CD4-positive, CD25-positive, alpha-beta regulatory T cell (primary cell): ENCODE measurements around the gene TUT4. TPM values are rescaled to one million over a fixed set of nuclear protein-coding genes. Genes with fewer than 3 reads are reported as not detected.

Source experiments
- ATAC-seq, 2 donors: fragments of 150-1000 bp; cut with Tn5 transposase; one replicate each; pipeline ENCODE4 v1.10.0; 2021; ENCODE audit warnings: low read depth in 2 of 2, moderate number of reproducible peaks in 2 of 2, moderate library complexity in 1 of 2
- DNase-seq, 3 donors: peaks; one replicate each; pipeline versions ENCODE4 v3.0.0 to v3.0.0-alpha.2; 2012 to 2022; ENCODE audit warnings: mixed read lengths in 1 of 3
- H3K27ac ChIP-seq: one replicate; pipeline ENCODE4 v1.7.0; 2013; ENCODE audit warnings: mild to moderate bottlenecking, low read length; ENCODE audit not compliant: insufficient read depth, poor library complexity, severe bottlenecking
- H3K27me3 ChIP-seq: one replicate; pipeline ENCODE4 v1.7.0; 2013; ENCODE audit warnings: low read length; ENCODE audit not compliant: control insufficient read depth, insufficient read depth
- H3K36me3 ChIP-seq: one replicate; pipeline ENCODE4 v1.7.0; 2013; ENCODE audit warnings: mild to moderate bottlenecking, low read length, moderate library complexity; ENCODE audit not compliant: control insufficient read depth, insufficient read depth
- H3K4me1 ChIP-seq: 2 replicates; pipeline ENCODE4 v1.7.0; 2013; ENCODE audit warnings: mild to moderate bottlenecking, low read length; ENCODE audit not compliant: insufficient read depth, control insufficient read depth, poor library complexity, severe bottlenecking
- H3K4me3 ChIP-seq: one replicate; pipeline ENCODE4 v1.7.0; 2013; ENCODE audit warnings: low read depth, mild to moderate bottlenecking, low read length, moderate library complexity
- H3K9me3 ChIP-seq, 2 experiments: 1 replicate in 1 of 2; 2 replicates in 1 of 2; pipeline ENCODE4 v1.7.0; 2013; ENCODE audit warnings: low read length in 2 of 2, mild to moderate bottlenecking in 1 of 2, moderate library complexity in 1 of 2; ENCODE audit not compliant: control insufficient read depth in 2 of 2
- H3K27ac Mint-ChIP-seq, 3 donors: one replicate each; pipeline ENCODE4 v1.8.0; 2020 to 2022; ENCODE audit warnings: mild to moderate bottlenecking in 3 of 3, mixed read lengths in 3 of 3, moderate library complexity in 2 of 3
- H3K27me3 Mint-ChIP-seq: one replicate; pipeline ENCODE4 v1.8.0; 2022; ENCODE audit warnings: mild to moderate bottlenecking, mixed read lengths
- H3K36me3 Mint-ChIP-seq: one replicate; pipeline ENCODE4 v1.8.0; 2020; ENCODE audit warnings: mixed read lengths
- H3K4me1 Mint-ChIP-seq, 4 donors: one replicate each; pipeline ENCODE4 v1.8.0; 2020 to 2022; ENCODE audit warnings: mixed read lengths in 4 of 4, mild to moderate bottlenecking in 1 of 4
- H3K4me3 Mint-ChIP-seq, 4 donors: one replicate each; pipeline ENCODE4 v1.8.0; 2020 to 2022; ENCODE audit warnings: mild to moderate bottlenecking in 4 of 4, mixed read lengths in 4 of 4, moderate library complexity in 3 of 4
- H3K9me3 Mint-ChIP-seq, 7 donors: one replicate each; pipeline ENCODE4 v1.8.0; 2020 to 2022; ENCODE audit warnings: mixed read lengths in 7 of 7, mild to moderate bottlenecking in 3 of 7, moderate library complexity in 2 of 7
- polyA plus RNA-seq, 4 donors: library from polyadenylated mRNA; unstranded; fragments of 300-500 nt; fragmentation: Illumina TruSeq; gene quantifications; one replicate each; pipeline ENCODE4 v1.2.3, GENCODE V29; 2021
- total RNA-seq: library from RNA; stranded (reverse); gene quantifications from one replicate; pipeline ENCODE4 v1.2.3, GENCODE V29; 2022

Gene TUT4
- total and polyA plus RNA-seq, 5 donors from 2014 or later, result 24.9 to 120 (median 31.5) TPM

GRCh38 chr1:52597912-52598311 lies 45.0 kb upstream of the TUT4 start:
- Histone ChIP-seq H3K27ac (no peak overlapping the region), H3K27me3 (no peaks in the 10 kb centered on the region), H3K9me3 (no peaks in the 10 kb centered on the region), H3K4me3 (no peak overlapping the region), H3K36me3 (no peaks in the 10 kb centered on the region), H3K4me1 (peaks cover 13% of the 10 kb centered on the region)
- Mint-ChIP-seq H3K9me3 (peaks cover 0 to 3% (median 0%) of the 10 kb centered on the region in 7 donors), H3K36me3 (peaks cover 2% of the 10 kb centered on the region), H3K4me1 (peaks cover 6 to 22% (median 10%) of the 10 kb centered on the region in 4 donors), H3K27me3 (no peaks in the 10 kb centered on the region), H3K4me3 (peak overlapping the region in 1 of 4 donors; percentile 12), H3K27ac (no peak overlapping the region)
- ATAC-seq (no peak), DNase-seq (no peak)

GRCh38 chr1:52595061-52595460 lies 42.2 kb upstream of the TUT4 start:
- Histone ChIP-seq H3K4me3 (no peak overlapping the region), H3K4me1 (no peaks in the 10 kb centered on the region), H3K27ac (no peak overlapping the region), H3K27me3 (no peaks in the 10 kb centered on the region), H3K36me3 (no peaks in the 10 kb centered on the region), H3K9me3 (no peaks in the 10 kb centered on the region)
- Mint-ChIP-seq H3K4me1 (peaks cover 0 to 5% (median 2%) of the 10 kb centered on the region in 4 donors), H3K27ac (peak overlapping the region in 1 of 3 donors; percentile 9), H3K36me3 (peaks cover 2% of the 10 kb centered on the region), H3K4me3 (no peak overlapping the region), H3K9me3 (peaks cover 0 to 3% (median 0%) of the 10 kb centered on the region in 7 donors), H3K27me3 (no peaks in the 10 kb centered on the region)
- DNase-seq, result no peak
- ATAC-seq, result no peak

GRCh38 chr1:52593495-52593894 lies 40.6 kb upstream of the TUT4 start:
- Histone ChIP-seq H3K9me3 (no peaks in the 10 kb centered on the region), H3K4me3 (no peak overlapping the region), H3K27me3 (no peaks in the 10 kb centered on the region), H3K36me3 (no peaks in the 10 kb centered on the region), H3K27ac (no peak overlapping the region), H3K4me1 (no peaks in the 10 kb centered on the region)
- Mint-ChIP-seq H3K4me3 (no peak overlapping the region), H3K4me1 (no peaks in the 10 kb centered on the region), H3K9me3 (peaks cover 0 to 3% (median 0%) of the 10 kb centered on the region in 7 donors), H3K27me3 (peaks cover 5% of the 10 kb centered on the region), H3K36me3 (no peaks in the 10 kb centered on the region), H3K27ac (no peak overlapping the region)
- DNase-seq, result no peak
- no peak for ATAC-seq

- Mint-ChIP-seq H3K9me3 (peaks cover 0 to 3% (median 0%) of the 10 kb centered on the region in 7 donors), H3K4me1 (no peaks in the 10 kb centered on the region), H3K4me3 (no peak overlapping the region), H3K27ac (no peak overlapping the region), H3K27me3 (peaks cover 7% of the 10 kb centered on the region), H3K36me3 (no peaks in the 10 kb centered on the region)
- no peak overlapping the region for H3K4me3 ChIP-seq
- H3K9me3 ChIP-seq, result no peaks in the 10 kb centered on the region
- no peaks in the 10 kb centered on the region for H3K36me3 ChIP-seq
- H3K4me1 ChIP-seq, result no peaks in the 10 kb centered on the region
- H3K27ac ChIP-seq, result no peak overlapping the region
- no peak for DNase-seq
- no peaks in the 10 kb centered on the region for H3K27me3 ChIP-seq
- ATAC-seq, result no peak
These were observed 39.9 kb upstream of the TUT4 start for GRCh38 chr1:52592637-52593323.

- Mint-ChIP-seq H3K27ac (no peak overlapping the region), H3K27me3 (peaks cover 7% of the 10 kb centered on the region), H3K4me3 (no peak overlapping the region), H3K4me1 (no peaks in the 10 kb centered on the region), H3K9me3 (peaks cover 0 to 3% (median 0%) of the 10 kb centered on the region in 7 donors), H3K36me3 (no peaks in the 10 kb centered on the region)
- Histone ChIP-seq H3K9me3 (no peaks in the 10 kb centered on the region), H3K4me1 (no peaks in the 10 kb centered on the region), H3K27me3 (no peaks in the 10 kb centered on the region), H3K36me3 (no peaks in the 10 kb centered on the region), H3K4me3 (no peak overlapping the region), H3K27ac (no peak overlapping the region)
- DNase-seq (no peak), ATAC-seq (no peak)
These were observed 37.4 kb upstream of the TUT4 start for GRCh38 chr1:52590266-52590665.

GRCh38 chr1:52588535-52588934 lies 35.6 kb upstream of the TUT4 start:
- H3K27me3 Mint-ChIP-seq, result peaks cover 7% of the 10 kb centered on the region
- Histone ChIP-seq H3K27ac (no peak overlapping the region), H3K4me3 (no peak overlapping the region), H3K4me1 (no peaks in the 10 kb centered on the region), H3K9me3 (no peaks in the 10 kb centered on the region), H3K36me3 (no peaks in the 10 kb centered on the region), H3K27me3 (no peaks in the 10 kb centered on the region)
- H3K4me3 Mint-ChIP-seq, result no peak overlapping the region
- no peak overlapping the region for H3K27ac Mint-ChIP-seq
- H3K9me3 Mint-ChIP-seq, result peaks cover 0 to 3% (median 0%) of the 10 kb centered on the region in 7 donors
- H3K4me1 Mint-ChIP-seq, result no peaks in the 10 kb centered on the region
- no peak for DNase-seq
- no peak for ATAC-seq
- H3K36me3 Mint-ChIP-seq, result no peaks in the 10 kb centered on the region

GRCh38 chr1:52588027-52588426 lies 35.1 kb upstream of the TUT4 start:
- Histone ChIP-seq H3K4me3 (no peak overlapping the region), H3K9me3 (no peaks in the 10 kb centered on the region), H3K27ac (no peak overlapping the region), H3K4me1 (no peaks in the 10 kb centered on the region), H3K27me3 (no peaks in the 10 kb centered on the region), H3K36me3 (no peaks in the 10 kb centered on the region)
- Mint-ChIP-seq H3K27me3 (peaks cover 7% of the 10 kb centered on the region), H3K4me3 (no peak overlapping the region), H3K4me1 (no peaks in the 10 kb centered on the region), H3K36me3 (no peaks in the 10 kb centered on the region), H3K27ac (no peak overlapping the region), H3K9me3 (peaks cover 0 to 3% (median 0%) of the 10 kb centered on the region in 7 donors)
- DNase-seq (no peak), ATAC-seq (no peak)

- Mint-ChIP-seq H3K36me3 (no peaks in the 10 kb centered on the region), H3K27me3 (peaks cover 13% of the 10 kb centered on the region), H3K4me1 (no peaks in the 10 kb centered on the region), H3K27ac (no peak overlapping the region), H3K9me3 (peaks cover 0 to 3% (median 0%) of the 10 kb centered on the region in 7 donors), H3K4me3 (no peak overlapping the region)
- no peak for ATAC-seq
- no peaks in the 10 kb centered on the region for H3K36me3 ChIP-seq
- no peak for DNase-seq
- no peaks in the 10 kb centered on the region for H3K4me1 ChIP-seq
- no peak overlapping the region for H3K27ac ChIP-seq
- no peaks in the 10 kb centered on the region for H3K9me3 ChIP-seq
- H3K27me3 ChIP-seq, result no peaks in the 10 kb centered on the region
- no peak overlapping the region for H3K4me3 ChIP-seq
These were observed 32.6 kb upstream of the TUT4 start for GRCh38 chr1:52585474-52585873.
